ENCODE results near the gene RSF1. TPM values are rescaled to one million over a fixed set of nuclear protein-coding genes. Genes with fewer than 3 reads are reported as not detected.

Gene RSF1, protein sequence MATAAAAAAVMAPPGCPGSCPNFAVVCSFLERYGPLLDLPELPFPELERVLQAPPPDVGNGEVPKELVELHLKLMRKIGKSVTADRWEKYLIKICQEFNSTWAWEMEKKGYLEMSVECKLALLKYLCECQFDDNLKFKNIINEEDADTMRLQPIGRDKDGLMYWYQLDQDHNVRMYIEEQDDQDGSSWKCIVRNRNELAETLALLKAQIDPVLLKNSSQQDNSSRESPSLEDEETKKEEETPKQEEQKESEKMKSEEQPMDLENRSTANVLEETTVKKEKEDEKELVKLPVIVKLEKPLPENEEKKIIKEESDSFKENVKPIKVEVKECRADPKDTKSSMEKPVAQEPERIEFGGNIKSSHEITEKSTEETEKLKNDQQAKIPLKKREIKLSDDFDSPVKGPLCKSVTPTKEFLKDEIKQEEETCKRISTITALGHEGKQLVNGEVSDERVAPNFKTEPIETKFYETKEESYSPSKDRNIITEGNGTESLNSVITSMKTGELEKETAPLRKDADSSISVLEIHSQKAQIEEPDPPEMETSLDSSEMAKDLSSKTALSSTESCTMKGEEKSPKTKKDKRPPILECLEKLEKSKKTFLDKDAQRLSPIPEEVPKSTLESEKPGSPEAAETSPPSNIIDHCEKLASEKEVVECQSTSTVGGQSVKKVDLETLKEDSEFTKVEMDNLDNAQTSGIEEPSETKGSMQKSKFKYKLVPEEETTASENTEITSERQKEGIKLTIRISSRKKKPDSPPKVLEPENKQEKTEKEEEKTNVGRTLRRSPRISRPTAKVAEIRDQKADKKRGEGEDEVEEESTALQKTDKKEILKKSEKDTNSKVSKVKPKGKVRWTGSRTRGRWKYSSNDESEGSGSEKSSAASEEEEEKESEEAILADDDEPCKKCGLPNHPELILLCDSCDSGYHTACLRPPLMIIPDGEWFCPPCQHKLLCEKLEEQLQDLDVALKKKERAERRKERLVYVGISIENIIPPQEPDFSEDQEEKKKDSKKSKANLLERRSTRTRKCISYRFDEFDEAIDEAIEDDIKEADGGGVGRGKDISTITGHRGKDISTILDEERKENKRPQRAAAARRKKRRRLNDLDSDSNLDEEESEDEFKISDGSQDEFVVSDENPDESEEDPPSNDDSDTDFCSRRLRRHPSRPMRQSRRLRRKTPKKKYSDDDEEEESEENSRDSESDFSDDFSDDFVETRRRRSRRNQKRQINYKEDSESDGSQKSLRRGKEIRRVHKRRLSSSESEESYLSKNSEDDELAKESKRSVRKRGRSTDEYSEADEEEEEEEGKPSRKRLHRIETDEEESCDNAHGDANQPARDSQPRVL (N-terminal part only)
- total RNA-seq = 16.4 and 29.8 TPM in 2 replicates

DNA sequence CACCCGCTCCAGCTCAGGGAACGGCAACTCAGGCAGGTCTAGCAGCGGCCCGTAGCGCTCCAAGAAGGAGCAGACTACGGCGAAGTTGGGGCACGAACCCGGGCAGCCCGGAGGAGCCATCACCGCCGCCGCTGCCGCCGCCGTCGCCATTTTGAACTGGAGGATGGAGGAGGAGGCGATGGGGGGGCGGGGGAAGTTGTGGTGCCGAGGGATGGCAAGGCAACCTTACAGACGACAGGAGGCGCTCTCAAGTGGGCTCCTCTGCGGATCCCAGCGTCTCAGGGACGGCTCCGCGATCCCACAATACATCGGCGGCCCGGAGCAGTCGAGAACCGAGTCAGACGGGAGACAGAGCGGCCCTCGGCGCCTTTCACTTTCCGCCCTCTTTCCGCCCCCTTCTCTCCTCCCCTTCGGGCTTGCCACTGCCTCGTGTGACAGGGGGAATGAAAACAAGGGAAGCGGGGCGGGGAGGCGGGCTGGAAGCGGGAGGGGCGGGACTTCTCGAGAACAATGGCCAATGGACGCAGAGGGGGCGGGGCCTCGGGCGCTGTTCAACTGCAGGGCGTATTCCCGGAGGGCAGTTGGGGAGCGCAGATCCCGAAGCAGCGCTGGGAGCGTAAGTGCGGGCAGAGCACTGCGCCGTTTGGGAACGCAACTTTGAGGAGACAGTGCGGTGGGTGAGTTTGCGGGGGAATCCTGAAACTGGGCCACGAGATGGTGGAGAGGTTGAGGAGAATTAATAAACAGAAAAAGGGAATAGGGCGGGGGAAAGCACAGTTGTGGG lies at the start of gene RSF1, which contains the start of gene AAMDC:
Gene RSF1 (minus strand): TSS at position 158 of the 784 bp plus-strand sequence. CDS start 8 bp downstream, at position 150.
Gene AAMDC (plus strand): TSS at position 580 of the 784 bp plus-strand sequence. CDS start 21,353 bp downstream, outside the sequence.

DNA sequence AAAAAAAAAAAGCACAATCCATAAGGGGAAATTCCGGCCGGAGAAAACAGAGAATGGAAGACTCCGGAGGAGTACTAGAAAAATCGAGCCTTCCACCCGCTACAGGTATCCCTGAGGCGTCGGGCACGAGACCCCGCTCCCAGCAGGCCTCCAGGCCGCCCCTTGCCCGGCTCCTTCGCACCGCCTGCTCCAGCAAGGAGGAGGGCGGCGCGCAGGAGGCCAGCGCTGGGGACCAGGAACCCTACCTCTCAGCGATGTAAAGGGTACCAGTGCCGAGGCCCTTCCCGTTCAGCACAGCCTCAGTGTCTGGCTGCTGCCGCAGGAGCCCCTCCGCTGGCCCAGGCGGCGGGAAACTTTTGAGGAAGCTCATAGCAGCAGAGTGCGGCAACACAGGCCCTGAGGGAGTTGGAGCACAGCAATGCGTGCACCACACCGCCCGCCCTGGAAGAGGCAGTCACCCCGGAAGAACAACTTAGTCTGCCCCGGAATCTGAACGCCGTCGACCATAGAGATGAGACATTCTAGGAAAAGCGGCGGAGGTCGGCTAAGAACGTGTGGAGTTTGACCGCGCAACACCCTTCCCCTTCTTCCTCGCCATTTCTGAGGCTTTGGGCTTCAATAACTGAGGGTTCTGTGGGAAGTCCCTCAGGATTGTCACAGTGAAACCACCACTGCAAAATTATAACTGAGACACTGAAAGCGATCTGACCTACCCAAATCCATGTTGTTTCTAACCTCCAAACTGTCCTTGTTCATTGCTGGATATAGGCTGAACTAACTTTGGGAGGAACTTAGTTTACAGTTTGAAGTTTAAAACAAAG lies 183.0 kb downstream of the RSF1 start, which contains the start of gene CLNS1A:
Gene CLNS1A (minus strand): TSS at position 450 of the 821 bp plus-strand sequence. CDS start 80 bp downstream, at position 370.

Small RNA genes lying within 50 kb of the gene (small RNA-seq; reads per million reads assigned to genes)
- gene RF00019 = not detected

Other genes with a start within 250 kb of the RSF1 start
- gene AQP11, start 230.8 kb downstream of the RSF1 start, total RNA-seq = 0.39 and 1.1 TPM in 2 replicates
- 90.8 and 133 TPM in 2 replicates for gene CLNS1A, start 182.9 kb downstream of the RSF1 start, total RNA-seq
- 10.4 and 21.6 TPM in 2 replicates for gene AAMDC, start 422 bp upstream of the RSF1 start, total RNA-seq
- gene INTS4, start 173.9 kb upstream of the RSF1 start, total RNA-seq = 39.3 and 43.9 TPM in 2 replicates
- 5.5 and 7.9 TPM in 2 replicates for gene KCTD14, start 202.6 kb upstream of the RSF1 start, total RNA-seq
- gene THRSP, start 243.1 kb upstream of the RSF1 start, total RNA-seq = not detected in 2 replicates